ENCODE data around the gene RPL5. TPM values are rescaled to one million over a fixed set of nuclear protein-coding genes. Genes with fewer than 3 reads are reported as not detected.

RPL5 gene
- total and polyA plus RNA-seq, 2 experiments from 2014 or later: 726 to 1,737 TPM

GRCh38 chr1:92784639-92785500 is 47.0 kb upstream of the RPL5 start, which contains the start of gene EVI5:
Gene EVI5, minus strand, starts transcription at chr1:92785108. Its CDS starts 48,562 bp downstream, at chr1:92736546.
- Histone ChIP-seq H3K9me2 (replicated peaks; ENCODE audit: insufficient read depth) (no peaks in the 10 kb centered on the region), H3K79me2 (peaks cover 44% of the 10 kb centered on the region), H3K4me2 (peak within 1 kb of the TSS; percentile 96), H3K4me1 (ENCODE audit: insufficient read depth) (peaks cover 5% of the 10 kb centered on the region), H2AFZ (peak within 1 kb of the TSS; percentile 81), H3K4me3 (peak within 1 kb of the TSS; percentile 72), H3K27ac (peak within 1 kb of the TSS; percentile 98), H3K36me3 (replicated peaks; ENCODE audit: insufficient read depth, low read depth) (no peaks in the 10 kb centered on the region), H3K27me3 (no peaks in the 10 kb centered on the region), H3K9me3 (ENCODE audit: low read depth) (no peaks in the 10 kb centered on the region), H4K20me1 (ENCODE audit: insufficient read depth, poor library complexity, severe bottlenecking) (peaks cover 17% of the 10 kb centered on the region)
- TF ChIP-seq EZH2 (IDR thresholded peaks at IDR 0.05; ENCODE audit: borderline replicate concordance) (no peak), EZH2phosphoT487 (IDR thresholded peaks at IDR 0.05; ENCODE audit: low read depth, severe bottlenecking, unreplicated experiment) (no peak), CTCF (IDR thresholded peaks at IDR 0.05; ENCODE audit: poor library complexity) (no peak)
- DNase-seq (ENCODE audit: low spot score): peak; percentile 98
- 1% methylated on average over 70 of the region's 94 CpGs for WGBS (ENCODE audit: low lambda C conversion rate, missing lambda C conversion rate)

DNA sequence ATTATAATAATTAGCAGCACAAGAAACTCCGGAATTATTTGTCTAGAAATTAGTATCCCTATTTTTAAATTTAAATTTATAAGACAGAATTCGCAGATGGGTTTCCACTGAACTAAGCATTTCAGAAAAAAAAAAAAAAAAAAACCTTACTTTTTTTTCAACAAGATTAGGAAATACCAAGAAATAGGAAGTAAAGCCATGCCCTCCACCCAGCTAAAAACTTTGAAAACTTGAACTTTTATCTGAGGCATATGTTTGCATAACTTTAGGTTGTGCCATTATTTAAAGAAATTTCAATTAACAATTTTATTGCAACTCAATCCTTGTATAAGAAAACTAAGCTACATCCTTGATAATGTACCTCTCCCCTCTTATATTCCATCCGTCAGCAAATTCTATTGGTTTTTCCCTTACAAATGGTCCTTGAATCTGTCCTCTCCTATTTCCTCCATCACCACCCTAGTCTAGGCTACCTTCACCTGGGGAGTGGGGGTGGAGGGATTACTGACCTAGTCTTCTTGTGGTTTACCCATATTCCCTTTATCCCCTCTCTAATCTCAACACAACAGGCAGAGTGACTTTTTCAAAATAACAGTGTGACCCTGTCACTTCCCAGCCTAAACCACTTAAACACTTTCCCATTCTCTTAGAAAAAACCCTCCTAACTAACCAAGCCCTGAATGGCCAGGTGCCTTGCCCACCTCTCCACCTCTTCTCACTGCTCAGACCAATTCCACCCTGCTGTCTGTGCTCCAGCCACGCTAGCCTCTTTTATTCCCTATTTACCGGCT is 45.5 kb upstream of the RPL5 start:
- peaks cover 10% of the 10 kb centered on the region for H4K20me1 ChIP-seq (ENCODE audit: insufficient read depth, poor library complexity, severe bottlenecking)
- H3K27me3 ChIP-seq: no peaks in the 10 kb centered on the region
- peaks cover 5% of the 10 kb centered on the region for H3K4me1 ChIP-seq (ENCODE audit: insufficient read depth)
- no peaks in the 10 kb centered on the region for H3K9me3 ChIP-seq (ENCODE audit: low read depth)
- H3K4me2 ChIP-seq: no peak overlapping the region
- no peaks in the 10 kb centered on the region for H3K36me3 ChIP-seq (replicated peaks; ENCODE audit: insufficient read depth, low read depth)
- H3K79me2 ChIP-seq: peaks cover 29% of the 10 kb centered on the region
- TF ChIP-seq CTCF (IDR thresholded peaks at IDR 0.05; ENCODE audit: poor library complexity): no peak
- no peak for TF ChIP-seq EZH2phosphoT487 (IDR thresholded peaks at IDR 0.05; ENCODE audit: low read depth, severe bottlenecking, unreplicated experiment)
- no peak for TF ChIP-seq EZH2 (IDR thresholded peaks at IDR 0.05; ENCODE audit: borderline replicate concordance)
- DNase-seq (ENCODE audit: low spot score): no peak
- H2AFZ ChIP-seq: no peak overlapping the region
- H3K9me2 ChIP-seq (replicated peaks; ENCODE audit: insufficient read depth): no peaks in the 10 kb centered on the region
- H3K27ac ChIP-seq: no peak overlapping the region
- no peak overlapping the region for H3K4me3 ChIP-seq
- 90% methylated on average over 5 of the region's 5 CpGs for WGBS (ENCODE audit: low lambda C conversion rate, missing lambda C conversion rate)

- no peak overlapping the region for H3K4me2 ChIP-seq
Observed at GRCh38 chr1:92790081-92790480, 41.8 kb upstream of the RPL5 start.

More at GRCh38 chr1:92790081-92790480, 41.8 kb upstream of the RPL5 start:
- DNase-seq (ENCODE audit: low spot score): no peak
- no peaks in the 10 kb centered on the region for H3K79me2 ChIP-seq
- no peaks in the 10 kb centered on the region for H3K27me3 ChIP-seq
- H3K4me3 ChIP-seq: no peak overlapping the region
- TF ChIP-seq EZH2 (IDR thresholded peaks at IDR 0.05; ENCODE audit: borderline replicate concordance) (no peak), CTCF (IDR thresholded peaks at IDR 0.05; ENCODE audit: poor library complexity) (no peak), EZH2phosphoT487 (IDR thresholded peaks at IDR 0.05; ENCODE audit: low read depth, severe bottlenecking, unreplicated experiment) (no peak)
- no peak overlapping the region for H2AFZ ChIP-seq
- no peaks in the 10 kb centered on the region for H3K36me3 ChIP-seq (replicated peaks; ENCODE audit: insufficient read depth, low read depth)
- H4K20me1 ChIP-seq (ENCODE audit: insufficient read depth, poor library complexity, severe bottlenecking): no peaks in the 10 kb centered on the region
- H3K9me3 ChIP-seq (ENCODE audit: low read depth): no peaks in the 10 kb centered on the region
- H3K27ac ChIP-seq: no peak overlapping the region
- H3K9me2 ChIP-seq (replicated peaks; ENCODE audit: insufficient read depth): no peaks in the 10 kb centered on the region
- no peaks in the 10 kb centered on the region for H3K4me1 ChIP-seq (ENCODE audit: insufficient read depth)
